ENCODE results near the gene OR10P1. TPM values are rescaled to one million over a fixed set of nuclear protein-coding genes. Genes with fewer than 3 reads are reported as not detected.

The OR10P1 gene
- total and polyA plus RNA-seq, 10 of the 15 experiments (the other 5 are each of a cell fraction or from before 2014, with no cell fraction given), result not detected

DNA sequence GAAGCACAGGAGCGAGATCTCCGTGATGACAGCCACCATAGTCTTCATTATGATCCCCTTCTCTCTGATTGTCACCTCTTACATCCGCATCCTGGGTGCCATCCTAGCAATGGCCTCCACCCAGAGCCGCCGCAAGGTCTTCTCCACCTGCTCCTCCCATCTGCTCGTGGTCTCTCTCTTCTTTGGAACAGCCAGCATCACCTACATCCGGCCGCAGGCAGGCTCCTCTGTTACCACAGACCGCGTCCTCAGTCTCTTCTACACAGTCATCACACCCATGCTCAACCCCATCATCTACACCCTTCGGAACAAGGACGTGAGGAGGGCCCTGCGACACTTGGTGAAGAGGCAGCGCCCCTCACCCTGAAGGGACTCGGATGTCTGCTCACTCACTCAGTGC, 775 bp downstream of the OR10P1 start (continued):
- TF ChIP-seq, protein P1, sequence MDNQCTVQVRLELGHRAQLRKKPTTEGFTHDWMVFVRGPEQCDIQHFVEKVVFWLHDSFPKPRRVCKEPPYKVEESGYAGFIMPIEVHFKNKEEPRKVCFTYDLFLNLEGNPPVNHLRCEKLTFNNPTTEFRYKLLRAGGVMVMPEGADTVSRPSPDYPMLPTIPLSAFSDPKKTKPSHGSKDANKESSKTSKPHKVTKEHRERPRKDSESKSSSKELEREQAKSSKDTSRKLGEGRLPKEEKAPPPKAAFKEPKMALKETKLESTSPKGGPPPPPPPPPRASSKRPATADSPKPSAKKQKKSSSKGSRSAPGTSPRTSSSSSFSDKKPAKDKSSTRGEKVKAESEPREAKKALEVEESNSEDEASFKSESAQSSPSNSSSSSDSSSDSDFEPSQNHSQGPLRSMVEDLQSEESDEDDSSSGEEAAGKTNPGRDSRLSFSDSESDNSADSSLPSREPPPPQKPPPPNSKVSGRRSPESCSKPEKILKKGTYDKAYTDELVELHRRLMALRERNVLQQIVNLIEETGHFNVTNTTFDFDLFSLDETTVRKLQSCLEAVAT (IDR thresholded peaks at IDR 0.05), result no peak
- TF ChIP-seq, protein P2, sequence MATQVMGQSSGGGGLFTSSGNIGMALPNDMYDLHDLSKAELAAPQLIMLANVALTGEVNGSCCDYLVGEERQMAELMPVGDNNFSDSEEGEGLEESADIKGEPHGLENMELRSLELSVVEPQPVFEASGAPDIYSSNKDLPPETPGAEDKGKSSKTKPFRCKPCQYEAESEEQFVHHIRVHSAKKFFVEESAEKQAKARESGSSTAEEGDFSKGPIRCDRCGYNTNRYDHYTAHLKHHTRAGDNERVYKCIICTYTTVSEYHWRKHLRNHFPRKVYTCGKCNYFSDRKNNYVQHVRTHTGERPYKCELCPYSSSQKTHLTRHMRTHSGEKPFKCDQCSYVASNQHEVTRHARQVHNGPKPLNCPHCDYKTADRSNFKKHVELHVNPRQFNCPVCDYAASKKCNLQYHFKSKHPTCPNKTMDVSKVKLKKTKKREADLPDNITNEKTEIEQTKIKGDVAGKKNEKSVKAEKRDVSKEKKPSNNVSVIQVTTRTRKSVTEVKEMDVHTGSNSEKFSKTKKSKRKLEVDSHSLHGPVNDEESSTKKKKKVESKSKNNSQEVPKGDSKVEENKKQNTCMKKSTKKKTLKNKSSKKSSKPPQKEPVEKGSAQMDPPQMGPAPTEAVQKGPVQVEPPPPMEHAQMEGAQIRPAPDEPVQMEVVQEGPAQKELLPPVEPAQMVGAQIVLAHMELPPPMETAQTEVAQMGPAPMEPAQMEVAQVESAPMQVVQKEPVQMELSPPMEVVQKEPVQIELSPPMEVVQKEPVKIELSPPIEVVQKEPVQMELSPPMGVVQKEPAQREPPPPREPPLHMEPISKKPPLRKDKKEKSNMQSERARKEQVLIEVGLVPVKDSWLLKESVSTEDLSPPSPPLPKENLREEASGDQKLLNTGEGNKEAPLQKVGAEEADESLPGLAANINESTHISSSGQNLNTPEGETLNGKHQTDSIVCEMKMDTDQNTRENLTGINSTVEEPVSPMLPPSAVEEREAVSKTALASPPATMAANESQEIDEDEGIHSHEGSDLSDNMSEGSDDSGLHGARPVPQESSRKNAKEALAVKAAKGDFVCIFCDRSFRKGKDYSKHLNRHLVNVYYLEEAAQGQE (IDR thresholded peaks at IDR 0.05; ENCODE audit: low read depth, low read length), result no peak
- TF ChIP-seq STAT3 (IDR thresholded peaks at IDR 0.05; ENCODE audit: low read depth, low read length) (no peak), JUNB (IDR thresholded peaks at IDR 0.05) (no peak), TAF1 (IDR thresholded peaks at IDR 0.05; ENCODE audit: borderline replicate concordance, low read depth, low read length) (no peak), SUPT20H (IDR thresholded peaks at IDR 0.05; ENCODE audit: borderline replicate concordance, control insufficient read depth, low read depth, low read length) (no peak), RUNX3 (IDR thresholded peaks at IDR 0.05; ENCODE audit: low read length) (no peak), JUND (IDR thresholded peaks at IDR 0.05; ENCODE audit: low read depth, low read length) (no peak)

DNA sequence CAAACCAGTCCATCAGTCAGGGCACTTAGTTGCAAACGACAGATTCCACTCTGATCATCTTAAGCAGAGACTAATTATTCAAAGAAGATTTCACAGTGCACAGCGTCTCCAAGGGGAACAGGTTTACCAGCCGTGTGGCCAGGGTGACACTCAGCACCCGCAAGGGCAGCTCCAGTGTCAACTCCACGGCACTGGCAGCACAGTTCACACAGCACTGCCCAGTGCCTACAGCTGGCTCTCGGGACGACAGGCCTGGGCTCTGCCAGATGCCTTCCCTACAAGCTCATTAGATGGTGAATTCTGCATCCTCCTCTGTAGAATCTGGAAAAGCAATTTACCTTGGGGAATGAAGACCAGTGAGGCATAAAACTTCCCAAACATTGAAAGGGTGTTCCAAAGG, 4.9 kb downstream of the OR10P1 start:
- DNase-seq (ENCODE audit: low read depth, low spot score) (no peak), FAIRE-seq (no peak), ATAC-seq (no peak)
- ChIA-PET RAD21 (ENCODE audit: unreplicated experiment) (no interaction called here), CTCF (interaction anchor here (0.6 to 1.9 kb wide), 3 partner anchors 14 to 96 kb away, joined by 3 to 11 read pairs (median 4); no protein-coding TSS in a partner anchor), SMC1A (ENCODE audit: uncharacterized antibody, unreplicated experiment) (interaction anchor here (0.5 kb wide), 1 partner anchor 1110 kb away, joined by 3 read pairs; no protein-coding TSS in a partner anchor), POLR2A (no interaction called here)
- 63% methylated on average over 7 of the region's 7 CpGs for WGBS (ENCODE audit: insufficient coverage, insufficient replicate concordance, low lambda C conversion rate, missing lambda C conversion rate)
- no peaks in the 10 kb centered on the region for H3K36me3 ChIP-seq (ENCODE audit: control insufficient read depth in 2 of 2, insufficient read depth in 2 of 2, low read length in 1 of 2)
- no TSS peak for BruUV-seq (replicated peaks)
- H3K9ac ChIP-seq (ENCODE audit: control insufficient read depth, insufficient read depth, low read length), result no peak overlapping the region
- in situ Hi-C loops (cut with MboI) (no loop called here), intact Hi-C loops (cut with micrococcal nuclease; ENCODE audit: unreplicated experiment) (no loop called here)
- no peak overlapping the region for H2AFZ ChIP-seq (ENCODE audit: control insufficient read depth, low read depth, low read length)
- H4K20me1 ChIP-seq (ENCODE audit: control insufficient read depth, insufficient read depth), result no peaks in the 10 kb centered on the region
- H3K27ac ChIP-seq (ENCODE audit: control insufficient read depth, insufficient read depth), result no peak overlapping the region
- H3K79me2 ChIP-seq (ENCODE audit: control insufficient read depth, insufficient read depth, low read length), result no peaks in the 10 kb centered on the region
- H3K9me3 ChIP-seq (replicated peaks; ENCODE audit: control insufficient read depth, insufficient read depth, low read length), result no peaks in the 10 kb centered on the region; the same call in 2 of the 3 replicates
- no peaks in the 10 kb centered on the region; a peak in 1 of 4 replicates for H3K27me3 ChIP-seq (replicated peaks in 1 of 2; ENCODE audit: control insufficient read depth in 2 of 2, insufficient read depth in 2 of 2, low read length in 1 of 2)
- H3K4me1 ChIP-seq (ENCODE audit: control insufficient read depth, insufficient read depth, low read length), result peaks cover 19% of the 10 kb centered on the region
- no peak overlapping the region for H3K4me2 ChIP-seq (ENCODE audit: control insufficient read depth, insufficient read depth)
- H3K4me3 ChIP-seq, result no peak overlapping the region
- TF ChIP-seq, protein P3, sequence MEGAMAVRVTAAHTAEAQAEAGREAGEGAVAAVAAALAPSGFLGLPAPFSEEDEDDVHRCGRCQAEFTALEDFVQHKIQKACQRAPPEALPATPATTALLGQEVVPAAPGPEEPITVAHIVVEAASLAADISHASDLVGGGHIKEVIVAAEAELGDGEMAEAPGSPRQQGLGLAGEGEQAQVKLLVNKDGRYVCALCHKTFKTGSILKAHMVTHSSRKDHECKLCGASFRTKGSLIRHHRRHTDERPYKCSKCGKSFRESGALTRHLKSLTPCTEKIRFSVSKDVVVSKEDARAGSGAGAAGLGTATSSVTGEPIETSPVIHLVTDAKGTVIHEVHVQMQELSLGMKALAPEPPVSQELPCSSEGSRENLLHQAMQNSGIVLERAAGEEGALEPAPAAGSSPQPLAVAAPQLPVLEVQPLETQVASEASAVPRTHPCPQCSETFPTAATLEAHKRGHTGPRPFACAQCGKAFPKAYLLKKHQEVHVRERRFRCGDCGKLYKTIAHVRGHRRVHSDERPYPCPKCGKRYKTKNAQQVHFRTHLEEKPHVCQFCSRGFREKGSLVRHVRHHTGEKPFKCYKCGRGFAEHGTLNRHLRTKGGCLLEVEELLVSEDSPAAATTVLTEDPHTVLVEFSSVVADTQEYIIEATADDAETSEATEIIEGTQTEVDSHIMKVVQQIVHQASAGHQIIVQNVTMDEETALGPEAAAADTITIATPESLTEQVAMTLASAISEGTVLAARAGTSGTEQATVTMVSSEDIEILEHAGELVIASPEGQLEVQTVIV (IDR thresholded peaks at IDR 0.05; ENCODE audit: borderline replicate concordance, partially characterized antibody), result no peak
- no peak for TF ChIP-seq ZNF24 (IDR thresholded peaks at IDR 0.05)
- no peak for TF ChIP-seq SREBF1 (IDR thresholded peaks at IDR 0.05; ENCODE audit: low read length)

Measured in GM12878 (cell line).